Breast epithelium (tissue), 3 donors: ENCODE measurements around the gene CNIH1.
A peak's percentile ranks its signal among the peaks of the same experiment; 100 is the strongest.

ENCODE experiments used
- CTCF ChIP-seq, 3 donors: fragments of 450-650 bp; IDR thresholded peaks; one replicate each; pipeline ENCODE4 v1.5.1; 2016 to 2017; ENCODE audit warnings: antibody characterized with exemption in 3 of 3, mild to moderate bottlenecking in 3 of 3, moderate library complexity in 3 of 3
- POLR2AphosphoS5 ChIP-seq, 3 donors: sonication (generic); formaldehyde crosslinking; IDR thresholded peaks; one replicate each; pipeline ENCODE4 v1.6.1; 2017; ENCODE audit warnings: antibody characterized with exemption in 3 of 3

GRCh38 chr14:54420478-54421142 is 20.6 kb downstream of the CNIH1 start:
- no peak for TF ChIP-seq POLR2AphosphoS5 (IDR thresholded peaks at IDR 0.05)
- TF ChIP-seq CTCF (IDR thresholded peaks at IDR 0.05), result peak in 2 of 3 donors; percentile 37 to 46
